ENCODE measurements around the gene CAP2. TPM values are rescaled to one million over a fixed set of nuclear protein-coding genes. Genes with fewer than 3 reads are reported as not detected.

Gene CAP2
- total RNA-seq, 3 donors from 2014 or later, result 2.2 to 56.1 (median 3.4) TPM

DNA sequence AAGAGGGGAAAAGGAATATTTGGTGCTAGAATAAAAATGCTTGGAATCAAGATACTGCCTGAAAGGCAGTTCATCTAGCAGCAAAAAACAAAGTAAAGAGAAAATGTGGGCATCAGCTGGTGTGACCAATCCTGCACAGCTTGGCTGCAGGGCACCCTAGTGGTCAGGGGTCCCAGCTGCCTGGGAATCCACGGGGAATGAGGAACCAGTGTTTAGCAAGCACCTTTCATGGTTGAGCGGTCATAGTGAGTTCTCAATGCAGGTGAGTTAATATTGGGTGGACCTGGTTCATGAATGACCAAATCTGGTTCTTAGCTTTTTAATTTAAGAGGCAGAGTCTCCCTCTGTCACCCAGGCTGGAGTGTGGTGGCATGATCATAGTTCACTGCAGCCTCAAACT lies 53.3 kb downstream of the CAP2 start:
- Histone ChIP-seq H3K4me3 (no peak overlapping the region), H3K36me3 (ENCODE audit: low read depth) (no peaks in the 10 kb centered on the region), H3K4me1 (ENCODE audit: low read depth) (no peaks in the 10 kb centered on the region), H3K9me3 (no peaks in the 10 kb centered on the region)
- intact Hi-C loops (cut with DNase I, micrococcal nuclease), result no loop called here
- ATAC-seq, result no peak
- no peak for DNase-seq
- TF ChIP-seq, protein P1, sequence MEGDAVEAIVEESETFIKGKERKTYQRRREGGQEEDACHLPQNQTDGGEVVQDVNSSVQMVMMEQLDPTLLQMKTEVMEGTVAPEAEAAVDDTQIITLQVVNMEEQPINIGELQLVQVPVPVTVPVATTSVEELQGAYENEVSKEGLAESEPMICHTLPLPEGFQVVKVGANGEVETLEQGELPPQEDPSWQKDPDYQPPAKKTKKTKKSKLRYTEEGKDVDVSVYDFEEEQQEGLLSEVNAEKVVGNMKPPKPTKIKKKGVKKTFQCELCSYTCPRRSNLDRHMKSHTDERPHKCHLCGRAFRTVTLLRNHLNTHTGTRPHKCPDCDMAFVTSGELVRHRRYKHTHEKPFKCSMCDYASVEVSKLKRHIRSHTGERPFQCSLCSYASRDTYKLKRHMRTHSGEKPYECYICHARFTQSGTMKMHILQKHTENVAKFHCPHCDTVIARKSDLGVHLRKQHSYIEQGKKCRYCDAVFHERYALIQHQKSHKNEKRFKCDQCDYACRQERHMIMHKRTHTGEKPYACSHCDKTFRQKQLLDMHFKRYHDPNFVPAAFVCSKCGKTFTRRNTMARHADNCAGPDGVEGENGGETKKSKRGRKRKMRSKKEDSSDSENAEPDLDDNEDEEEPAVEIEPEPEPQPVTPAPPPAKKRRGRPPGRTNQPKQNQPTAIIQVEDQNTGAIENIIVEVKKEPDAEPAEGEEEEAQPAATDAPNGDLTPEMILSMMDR (IDR thresholded peaks at IDR 0.05), result no peak

DNA sequence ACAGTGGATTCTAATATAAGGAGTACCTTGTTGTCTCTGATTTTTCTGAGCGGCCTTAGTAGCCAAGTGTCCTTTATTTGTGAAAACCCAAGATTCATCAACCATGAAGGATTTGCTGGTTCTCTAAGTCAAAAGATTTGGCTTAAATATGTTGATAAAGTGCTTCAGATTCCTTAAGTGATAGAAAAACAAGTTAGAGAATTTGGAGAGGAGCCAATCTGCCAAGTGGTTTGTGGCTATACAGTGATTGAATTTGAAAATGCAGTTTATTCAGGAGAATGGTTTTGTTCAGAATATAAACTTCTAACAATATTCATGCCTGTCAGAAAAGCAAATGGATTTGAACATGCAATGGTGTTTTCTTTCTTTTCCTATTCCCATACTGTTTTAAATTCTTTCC lies 54.8 kb downstream of the CAP2 start:
- Histone ChIP-seq H3K36me3 (ENCODE audit: low read depth) (no peaks in the 10 kb centered on the region), H3K4me1 (ENCODE audit: low read depth) (no peaks in the 10 kb centered on the region), H3K9me3 (no peaks in the 10 kb centered on the region), H3K4me3 (no peak overlapping the region)
- TF ChIP-seq, protein P1 (IDR thresholded peaks at IDR 0.05), result no peak
- DNase-seq, result no peak
- intact Hi-C loops (cut with DNase I, micrococcal nuclease), result no loop called here
- ATAC-seq, result no peak

DNA sequence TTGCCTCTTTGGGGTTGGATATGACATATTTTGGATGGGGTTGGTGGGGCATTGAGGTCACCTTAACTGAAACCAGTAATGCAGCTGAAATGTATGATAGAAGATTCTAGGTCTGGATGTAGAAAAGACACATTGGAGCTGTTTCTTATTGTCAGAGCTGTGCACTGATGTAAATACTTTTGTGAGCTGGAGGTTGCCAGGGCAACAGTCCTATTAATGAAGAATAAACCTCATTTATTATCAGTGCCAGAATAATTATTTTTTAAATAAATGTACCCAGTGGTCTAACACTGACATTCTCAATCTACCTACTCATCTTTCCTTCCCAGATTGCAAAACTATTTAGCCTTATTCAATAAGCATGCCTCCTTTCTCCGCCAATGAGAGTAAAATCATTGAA lies 57.0 kb downstream of the CAP2 start:
- H3K4me1 ChIP-seq (ENCODE audit: low read depth), result no peaks in the 10 kb centered on the region

DNA sequence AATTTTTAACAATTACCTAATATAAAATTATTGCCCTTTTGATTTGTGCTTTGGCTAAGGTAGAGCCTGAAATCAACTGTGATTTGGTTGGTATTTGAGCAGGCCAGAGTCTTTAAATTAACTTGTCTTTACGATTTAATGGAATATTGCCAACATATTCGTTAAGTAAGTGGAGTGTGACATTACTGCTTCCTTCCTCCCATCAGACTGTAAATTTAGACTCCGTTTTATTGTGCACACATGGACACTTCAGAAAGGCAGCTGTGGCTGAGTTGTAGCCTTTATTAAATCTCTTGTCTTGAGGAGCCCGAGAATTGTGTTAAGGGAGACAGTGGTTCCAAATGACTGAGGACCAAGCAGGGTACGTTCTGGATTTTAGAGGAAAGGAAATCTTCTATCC lies 57.4 kb downstream of the CAP2 start:
- Histone ChIP-seq H3K36me3 (ENCODE audit: low read depth) (no peaks in the 10 kb centered on the region), H3K9me3 (no peaks in the 10 kb centered on the region), H3K4me3 (no peak overlapping the region), H3K4me1 (ENCODE audit: low read depth) (no peaks in the 10 kb centered on the region)
- no peak for DNase-seq
- no peak for ATAC-seq
- intact Hi-C loops (cut with DNase I, micrococcal nuclease), result no loop called here
- TF ChIP-seq, protein P1 (IDR thresholded peaks at IDR 0.05), result no peak

More for the DNA sequence above, 57.0 kb downstream of the CAP2 start:
- DNase-seq (no peak), ATAC-seq (no peak)
- Histone ChIP-seq H3K36me3 (ENCODE audit: low read depth) (no peaks in the 10 kb centered on the region), H3K9me3 (no peaks in the 10 kb centered on the region), H3K4me3 (no peak overlapping the region)
- TF ChIP-seq, protein P1 (IDR thresholded peaks at IDR 0.05), result no peak
- intact Hi-C loops (cut with DNase I, micrococcal nuclease), result no loop called here

DNA sequence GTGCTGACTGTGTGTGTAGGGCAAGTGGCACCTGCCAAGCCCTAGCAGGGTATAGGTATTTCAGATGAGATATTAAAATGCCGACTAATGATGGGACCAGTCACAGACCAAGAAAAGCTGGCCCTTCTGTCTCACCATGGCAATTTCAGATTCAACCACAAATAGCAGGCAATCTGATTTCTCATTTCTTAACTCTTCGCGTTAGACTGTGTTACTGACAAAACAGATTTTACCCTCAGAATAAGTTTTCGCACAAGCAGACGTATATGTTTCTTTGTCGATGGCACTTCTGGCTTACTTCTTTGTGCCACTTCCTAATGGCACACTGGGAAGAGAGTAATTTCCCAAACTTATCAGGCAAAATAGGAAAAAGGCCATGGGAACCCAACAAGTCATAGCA lies 58.7 kb downstream of the CAP2 start:
- ATAC-seq (no peak), DNase-seq (no peak)
- TF ChIP-seq, protein P1 (IDR thresholded peaks at IDR 0.05), result no peak
- Histone ChIP-seq H3K9me3 (no peaks in the 10 kb centered on the region), H3K36me3 (ENCODE audit: low read depth) (no peaks in the 10 kb centered on the region), H3K4me1 (ENCODE audit: low read depth) (no peaks in the 10 kb centered on the region), H3K4me3 (no peak overlapping the region)
- intact Hi-C loops (cut with DNase I, micrococcal nuclease), result no loop called here

DNA sequence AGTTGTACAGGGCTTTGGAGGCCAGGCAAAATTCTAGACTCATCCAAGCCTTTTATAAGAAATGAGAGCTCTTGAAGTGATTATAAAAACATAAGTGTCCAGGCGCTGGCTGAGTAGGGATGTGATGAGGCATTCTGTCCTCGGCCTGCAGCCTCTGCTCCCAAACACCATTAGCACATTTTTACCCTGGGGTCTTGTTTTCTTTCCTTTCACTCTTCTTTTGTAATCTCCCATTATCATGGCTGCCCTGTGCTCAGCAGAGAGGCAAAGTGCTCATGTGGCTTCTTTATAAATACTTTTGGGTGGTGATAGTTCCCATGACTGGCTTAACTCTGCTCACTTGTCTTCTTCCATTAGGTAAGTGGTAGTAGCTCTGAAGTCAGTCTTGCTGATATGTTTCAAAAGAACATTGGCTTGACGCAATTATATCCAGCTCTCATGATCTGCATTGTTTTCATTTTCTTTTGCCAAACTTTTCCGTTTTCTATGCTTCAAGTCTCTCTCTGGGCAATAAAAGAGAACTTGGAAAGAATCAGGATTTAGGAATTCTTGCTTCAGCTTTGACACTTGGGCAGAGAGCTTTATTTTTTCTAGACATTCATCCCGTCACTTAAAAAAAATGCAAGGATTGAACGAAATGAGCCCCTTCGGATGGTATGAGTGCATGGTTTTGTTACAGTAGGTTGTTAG lies 61.1 kb downstream of the CAP2 start:
- TF ChIP-seq, protein P1 (IDR thresholded peaks at IDR 0.05), result no peak
- DNase-seq, result no peak
- H3K36me3 ChIP-seq (ENCODE audit: low read depth), result no peaks in the 10 kb centered on the region
- no peak overlapping the region for H3K4me3 ChIP-seq
- intact Hi-C loops (cut with DNase I, micrococcal nuclease), result no loop called here
- no peak for ATAC-seq
- H3K9me3 ChIP-seq, result no peaks in the 10 kb centered on the region
- no peaks in the 10 kb centered on the region for H3K4me1 ChIP-seq (ENCODE audit: low read depth)
